K562 (cell line): Measurements from ENCODE around the gene MADCAM1. TPM values are rescaled to one million over a fixed set of nuclear protein-coding genes. Genes with fewer than 3 reads are reported as not detected.

Source experiments
- ATAC-seq: fragments of 200-7000 bp; cut with Tn5 transposase; 3 replicates; pipeline ENCODE4 v1.9.1; 2020; ENCODE audit warnings: moderate library complexity
- BruUV-seq: library from RNA; stranded (reverse); fragments of 400-500 nt; replicated peaks from 2 replicates; lab custom pipeline; 2021; lab: Mats Ljungman, UMichigan
- CTCF ChIA-PET: fragments of 300-600 bp; formaldehyde crosslinking; extraction: SDS; loops from one replicate; lab custom pipeline; 2021; ENCODE audit warnings: low intra/inter-chr PET ratio; lab: Yijun Ruan, JAX
- POLR2A ChIA-PET: fragments of 300-600, 350-650 bp; sonication (Branson Sonifier 250); formaldehyde crosslinking; extraction: SDS; loops from one replicate; lab custom pipeline; 2021; ENCODE audit warnings: antibody characterized with exemption, inconsistent platforms; lab: Yijun Ruan, JAX
- DNase-seq, 4 experiments: peaks; one replicate each; pipeline versions ENCODE4 v3.0.0 to v3.0.0-alpha.2; 2011 to 2018; ENCODE audit warnings: low spot score in 3 of 4, mixed read lengths in 3 of 4; ENCODE audit errors: extremely low read depth in 1 of 4
- FAIRE-seq: peaks from 2 replicates; lab custom pipeline; 2011; peaks lifted over from hg19 to GRCh38; lab: Jason Lieb, UNC
- H2AFZ ChIP-seq: 2 replicates; pipeline ENCODE4 v1.6.0; 2011; ENCODE audit warnings: low read depth, low read length, control low read depth, inconsistent platforms
- H3K27ac ChIP-seq: fragments of 200-600 bp; 3 replicates; pipeline ENCODE4 v1.8.0; 2011; ENCODE audit warnings: low read depth, mild to moderate bottlenecking, control low read depth, inconsistent platforms, low read length, moderate library complexity, mixed read lengths; ENCODE audit errors: extremely low read depth
- H3K27me3 ChIP-seq, 2 experiments: fragments of 300-600 bp in 1 of 2; 2 replicates in 1 of 2; 3 replicates in 1 of 2; pipeline versions ENCODE4 v1.6.0 to v1.8.0; 2011; ENCODE audit warnings: inconsistent platforms in 2 of 2, low read length in 2 of 2, mild to moderate bottlenecking in 1 of 2, mixed read lengths in 1 of 2, moderate library complexity in 1 of 2; ENCODE audit not compliant: control insufficient read depth in 2 of 2, insufficient read depth in 2 of 2
- H3K36me3 ChIP-seq: fragments of 300-600 bp; 3 replicates; pipeline ENCODE4 v1.8.0; 2011; ENCODE audit warnings: mild to moderate bottlenecking, low read length, inconsistent platforms; ENCODE audit not compliant: control insufficient read depth, insufficient read depth
- H3K4me1 ChIP-seq, 2 experiments: fragments of 200-600 bp in 1 of 2; replicated peaks in 1 of 2; 2 replicates in 1 of 2; 3 replicates in 1 of 2; pipeline versions ENCODE4 v1.5.1 to v1.8.0; 2011; ENCODE audit warnings: inconsistent platforms in 2 of 2, low read length in 2 of 2, mild to moderate bottlenecking in 1 of 2, mixed read lengths in 1 of 2, moderate library complexity in 1 of 2; ENCODE audit not compliant: control insufficient read depth in 2 of 2, insufficient read depth in 2 of 2
- H3K4me2 ChIP-seq: 2 replicates; pipeline ENCODE4 v1.6.1; 2011; ENCODE audit warnings: low read length, control low read depth, inconsistent platforms, mixed read lengths; ENCODE audit not compliant: insufficient read depth
- H3K4me3 ChIP-seq: fragments of 200-600 bp; sonication (generic), shearing (Covaris generic); 2 replicates; pipeline ENCODE4 v1.5.1; 2016; ENCODE audit warnings: control low read depth, inconsistent platforms
- H3K79me2 ChIP-seq: fragments of 200-600 bp; 3 replicates; pipeline ENCODE4 v1.8.0; 2011; ENCODE audit warnings: low read length, inconsistent platforms; ENCODE audit not compliant: control insufficient read depth, insufficient read depth
- H3K9ac ChIP-seq, 2 experiments: 2 replicates each; pipeline versions ENCODE4 v1.6.0 to v1.6.1; 2011; ENCODE audit warnings: low read depth in 2 of 2, low read length in 2 of 2, control low read depth in 1 of 2, inconsistent platforms in 1 of 2, mild to moderate bottlenecking in 1 of 2, mixed read lengths in 1 of 2; ENCODE audit not compliant: insufficient read depth in 1 of 2
- H3K9me1 ChIP-seq: one replicate; pipeline ENCODE4 v1.6.0; 2011; ENCODE audit warnings: inconsistent platforms, mild to moderate bottlenecking, low read length, moderate library complexity; ENCODE audit not compliant: control insufficient read depth, insufficient read depth
- H3K9me3 ChIP-seq: replicated peaks from 2 replicates; pipeline ENCODE4 v1.5.1; 2011; ENCODE audit warnings: low read depth, low read length, inconsistent platforms; ENCODE audit not compliant: control insufficient read depth, insufficient read depth
- H4K20me1 ChIP-seq: replicated peaks from 2 replicates; pipeline ENCODE4 v1.6.1; 2011; ENCODE audit warnings: low read length, inconsistent platforms, mixed read lengths; ENCODE audit not compliant: control insufficient read depth, insufficient read depth
- CHD2 ChIP-seq: IDR thresholded peaks from 2 replicates; pipeline ENCODE4 v1.6.1; 2011; ENCODE audit warnings: low read depth, low read length
- ERF ChIP-seq: fragments of 450-650 bp; formaldehyde crosslinking; IDR thresholded peaks from 2 replicates; pipeline ENCODE4 v1.4.0; 2020; ENCODE audit warnings: mild to moderate bottlenecking, mixed read lengths
- HDAC8 ChIP-seq: fragments of 450-650 bp; IDR thresholded peaks from 2 replicates; pipeline ENCODE4 v1.6.1; 2016; ENCODE audit warnings: mild to moderate bottlenecking, missing genetic modification characterization, moderate library complexity, missing compliant biosample characterization
- HIVEP1 ChIP-seq: fragments of 250-450 bp; sonication (Bioruptor Pico); IDR thresholded peaks from 2 replicates; pipeline ENCODE4 v1.4.0; 2020; ENCODE audit warnings: mild to moderate bottlenecking
- HMGN3 ChIP-seq: IDR thresholded peaks from 2 replicates; pipeline ENCODE4 v1.6.1; 2011; ENCODE audit warnings: borderline replicate concordance, low read depth, mild to moderate bottlenecking, mixed read lengths, low read length; ENCODE audit not compliant: insufficient read length; ENCODE audit errors: extremely low read depth
- MBD2 ChIP-seq: sonication (generic); IDR thresholded peaks from 2 replicates; pipeline ENCODE4 v1.6.1; 2016; ENCODE audit warnings: low read depth, borderline replicate concordance
- MIER1 ChIP-seq: fragments of 450-650 bp; IDR thresholded peaks from 2 replicates; pipeline ENCODE4 v1.6.1; 2016; ENCODE audit warnings: antibody characterized with exemption, mild to moderate bottlenecking, low read depth
- MYBL2 ChIP-seq, 2 experiments: fragments of 450-650 bp in 1 of 2; sonication (generic) in 1 of 2; formaldehyde crosslinking in 1 of 2; IDR thresholded peaks; 2 replicates each; pipeline versions ENCODE4 v1.6.1 to v1.8.1; 2017 to 2022; ENCODE audit warnings: borderline replicate concordance in 1 of 2, inconsistent platforms in 1 of 2, low read depth in 1 of 2, mild to moderate bottlenecking in 1 of 2, missing genetic modification reagents in 1 of 2, moderate library complexity in 1 of 2
- OTX1 ChIP-seq: fragments of 450-650 bp; formaldehyde crosslinking; IDR thresholded peaks from 2 replicates; pipeline ENCODE4 v1.4.0; 2022; ENCODE audit warnings: mild to moderate bottlenecking
- RBBP5 ChIP-seq: fragments of 200-600 bp; sonication (generic); IDR thresholded peaks from 2 replicates; pipeline ENCODE4 v1.6.1; 2012; ENCODE audit warnings: borderline replicate concordance, mild to moderate bottlenecking, low read length, control low read depth, inconsistent platforms; ENCODE audit not compliant: insufficient read depth, poor library complexity, severe bottlenecking
- SIN3B ChIP-seq: fragments of 450-650 bp; IDR thresholded peaks from 2 replicates; pipeline ENCODE4 v1.6.1; 2017; ENCODE audit warnings: low read depth, mild to moderate bottlenecking, moderate library complexity
- ZNF3 ChIP-seq: fragments of 250-450 bp; sonication (Bioruptor Pico); IDR thresholded peaks from 2 replicates; pipeline ENCODE4 v1.5.0; 2021; ENCODE audit warnings: mild to moderate bottlenecking, moderate library complexity
- ZNF76 ChIP-seq: fragments of 250-450 bp; sonication (Bioruptor Pico); IDR thresholded peaks from 2 replicates; pipeline ENCODE4 v1.4.0; 2020; ENCODE audit warnings: mild to moderate bottlenecking, moderate library complexity, borderline replicate concordance
- WGBS: fragments of 100-300 bp; shearing (Covaris generic); methylation state at CpG from one replicate; pipeline ENCODE4 v1.1.6; 2016; ENCODE audit warnings: low coverage, mixed read lengths; ENCODE audit not compliant: insufficient coverage; ENCODE audit errors: missing lambda C conversion rate; 5-methylcytosine and 5-hydroxymethylcytosine counted together
- in situ Hi-C: fragments of 300-500 bp; cut with MboI; formaldehyde crosslinking; loops from 4 replicates; pipeline ENCODE4 v1.15.0; 2018; ENCODE audit warnings: inconsistent platforms, mixed read lengths
- intact Hi-C: fragments of 100-400 bp; cut with micrococcal nuclease; formaldehyde crosslinking; loops from 2 replicates; pipeline ENCODE4 v1.14.2; 2022
- polyA plus RNA-seq, 8 experiments: library from polyadenylated mRNA; depleted of rRNA in 4 of 8; stranded (reverse) in 5 of 8; unstranded in 3 of 8; fragments of >200 nt; fragmentation: Nextera tagmentation in 2 of 8; fragmentation: Illumina TruSeq in 1 of 8; extraction: Ambion mirVana in 2 of 8; extraction: Trizol in 1 of 8; gene quantifications; 2 replicates each; pipeline versions ENCODE4 v1.2.1 to v1.2.3, GENCODE V29; 2011 to 2014; ENCODE audit warnings: inconsistent platforms in 1 of 8, missing spikeins in 1 of 8
- total RNA-seq, 7 experiments: library from RNA; depleted of rRNA in 6 of 7; stranded (reverse); fragments of >200 nt in 6 of 7; fragmentation: Illumina TruSeq in 2 of 7; extraction: Trizol in 2 of 7; gene quantifications; 2 replicates each; pipeline versions ENCODE4 v1.2.1 to v1.2.3, GENCODE V29; 2011 to 2021; ENCODE audit warnings: low replicate concordance in 1 of 7

The MADCAM1 gene
- total and polyA plus RNA-seq, 9 of the 15 experiments (the other 6 are each of a cell fraction or from before 2014, with no cell fraction given): 0.09 to 0.36 (median 0.09) TPM; not detected in 6

DNA sequence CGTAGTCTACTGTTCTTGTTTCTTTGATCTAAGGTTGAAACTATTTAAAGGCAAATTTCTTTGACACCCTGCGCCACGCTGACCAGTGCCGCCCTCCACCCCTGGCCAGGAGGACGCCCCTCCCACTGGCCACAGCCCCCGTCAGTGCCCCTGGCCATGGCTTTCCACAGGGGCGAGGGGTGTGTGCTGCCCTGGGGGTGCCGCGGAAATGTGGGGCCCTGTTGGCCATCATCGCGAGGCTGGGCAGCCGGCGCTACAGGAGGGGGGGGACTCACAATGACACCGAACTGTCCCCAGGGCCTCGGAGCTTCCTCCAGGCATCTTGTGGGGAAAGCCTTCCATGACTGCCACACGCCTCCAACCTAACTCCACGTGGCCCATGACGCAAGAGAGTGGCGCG is 46.4 kb upstream of the MADCAM1 start:
- H3K4me3 ChIP-seq: no peak overlapping the region
- CTCF ChIA-PET: no interaction called here
- POLR2A ChIA-PET: no interaction called here
- no peaks in the 10 kb centered on the region for H3K36me3 ChIP-seq
- no peaks in the 10 kb centered on the region for H4K20me1 ChIP-seq
- peaks cover 3 to 43% of the 10 kb centered on the region in 2 experiments; a peak in 4 of 5 replicates for H3K27me3 ChIP-seq
- in situ Hi-C loops (no loop called here), intact Hi-C loops (no loop called here)
- H2AFZ ChIP-seq: no peak overlapping the region
- no peak overlapping the region for H3K27ac ChIP-seq
- WGBS: 65% methylated on average over 17 of the region's 20 CpGs
- H3K79me2 ChIP-seq: no peaks in the 10 kb centered on the region
- TF ChIP-seq RBBP5 (no peak), CHD2 (no peak), HDAC8 (tag) (no peak), HMGN3 (no peak), ZNF3 (no peak), MYBL2 (IDR thresholded peaks at IDR 0.05; ENCODE audit: low read depth) (no peak), MYBL2 (CRISPR knock-in tag; IDR thresholded peaks at IDR 0.05; ENCODE audit: borderline replicate concordance) (no peak), HIVEP1 (CRISPR knock-in tag) (no peak), SIN3B (no peak), MIER1 (no peak), MBD2 (no peak), ERF (CRISPR knock-in tag) (no peak), OTX1 (CRISPR knock-in tag) (no peak), ZNF76 (no peak)
- BruUV-seq: no TSS peak
- no peak overlapping the region for H3K9ac ChIP-seq
- no peaks in the 10 kb centered on the region for H3K9me3 ChIP-seq
- no peaks in the 10 kb centered on the region for H3K9me1 ChIP-seq
- FAIRE-seq (no peak), ATAC-seq (no peak), DNase-seq (no peak)
- peaks cover 0 to 19% of the 10 kb centered on the region in 2 experiments; a peak in 2 of 5 replicates for H3K4me1 ChIP-seq
- H3K4me2 ChIP-seq: no peak overlapping the region
